Endodermal cell (in vitro differentiated cells): ENCODE measurements around the gene NELFA. TPM values are rescaled to one million over a fixed set of nuclear protein-coding genes. Genes with fewer than 3 reads are reported as not detected.
"Not testable (repeated sequence)": the region's sequence is repeated elsewhere in the genome, so short reads cannot be mapped to it uniquely, and the experiment has no call there.

Experiments used
- DNase-seq: peaks from one replicate; pipeline ENCODE4 v3.0.0-alpha.2; 2017
- H3K27ac ChIP-seq: 2 replicates; pipeline ENCODE4 v1.5.1; 2013; ENCODE audit warnings: mild to moderate bottlenecking, low read depth, low read length, moderate library complexity
- H3K27me3 ChIP-seq: 2 replicates; pipeline ENCODE4 v1.6.1; 2013; ENCODE audit warnings: mild to moderate bottlenecking, low read length, moderate library complexity; ENCODE audit not compliant: insufficient read depth, control insufficient read depth, poor library complexity, severe bottlenecking
- H3K36me3 ChIP-seq: 2 replicates; pipeline ENCODE4 v1.7.0; 2013; ENCODE audit warnings: mild to moderate bottlenecking, low read length, moderate library complexity; ENCODE audit not compliant: control insufficient read depth, insufficient read depth
- H3K4me1 ChIP-seq: one replicate; pipeline ENCODE4 v1.7.0; 2013; ENCODE audit warnings: low read length; ENCODE audit not compliant: control insufficient read depth, insufficient read depth
- H3K4me3 ChIP-seq: 2 replicates; pipeline ENCODE4 v1.5.1; 2013; ENCODE audit warnings: mild to moderate bottlenecking, low read length, moderate library complexity
- H3K9ac ChIP-seq: 2 replicates; pipeline ENCODE4 v1.6.1; 2013; ENCODE audit warnings: mild to moderate bottlenecking, low read length, moderate library complexity; ENCODE audit not compliant: poor library complexity, severe bottlenecking; ENCODE audit errors: extremely low read depth
- H3K9me3 ChIP-seq: 2 replicates; pipeline ENCODE4 v1.6.1; 2013; ENCODE audit warnings: mild to moderate bottlenecking, low read length, moderate library complexity; ENCODE audit not compliant: control insufficient read depth
- H3K27ac Mint-ChIP-seq: 2 replicates; pipeline ENCODE4 v1.8.0; 2020; ENCODE audit warnings: mixed read lengths
- H3K27me3 Mint-ChIP-seq: 2 replicates; pipeline ENCODE4 v1.8.0; 2021; ENCODE audit warnings: mild to moderate bottlenecking, mixed read lengths; ENCODE audit not compliant: insufficient read depth
- H3K36me3 Mint-ChIP-seq: 2 replicates; pipeline ENCODE4 v1.8.0; 2020; ENCODE audit warnings: low read depth, mixed read lengths
- H3K4me1 Mint-ChIP-seq: 2 replicates; pipeline ENCODE4 v1.8.0; 2020; ENCODE audit warnings: mixed read lengths
- H3K4me3 Mint-ChIP-seq: 2 replicates; pipeline ENCODE4 v1.8.0; 2020; ENCODE audit warnings: mild to moderate bottlenecking, moderate library complexity, mixed read lengths
- H3K9me3 Mint-ChIP-seq: 2 replicates; pipeline ENCODE4 v1.8.0; 2020; ENCODE audit warnings: mild to moderate bottlenecking, mixed read lengths
- WGBS, 2 experiments: methylation state at CpG; one replicate each; pipeline versions ENCODE4 v1.1.5 to v1.1.7; 2013; ENCODE audit warnings: missing lambda C conversion rate in 2 of 2, mixed read lengths in 1 of 2; ENCODE audit not compliant: insufficient coverage in 1 of 2, insufficient read length in 1 of 2; 5-methylcytosine and 5-hydroxymethylcytosine counted together
- total RNA-seq, 2 donors: library from RNA; stranded (reverse); fragmentation: NEBNext Ultra II Directional in 1 of 2; extraction: Animal tissue kit (Norgen Biotek cat#: 25700) in 1 of 2; gene quantifications; 2 replicates in 1 of 2; 3 replicates in 1 of 2; pipeline ENCODE4 v1.2.1, GENCODE V29; 2021
- TF ChIP-seq, protein P1 (sequence below): fragments of 200-600 bp; sonication (generic); conservative IDR thresholded peaks from 2 replicates; pipeline ENCODE4 v1.5.0; 2021; ENCODE audit warnings: antibody characterized with exemption, mild to moderate bottlenecking

NELFA gene
- total RNA-seq, 2 donors from 2014 or later: 54.8 to 60.1 TPM

DNA sequence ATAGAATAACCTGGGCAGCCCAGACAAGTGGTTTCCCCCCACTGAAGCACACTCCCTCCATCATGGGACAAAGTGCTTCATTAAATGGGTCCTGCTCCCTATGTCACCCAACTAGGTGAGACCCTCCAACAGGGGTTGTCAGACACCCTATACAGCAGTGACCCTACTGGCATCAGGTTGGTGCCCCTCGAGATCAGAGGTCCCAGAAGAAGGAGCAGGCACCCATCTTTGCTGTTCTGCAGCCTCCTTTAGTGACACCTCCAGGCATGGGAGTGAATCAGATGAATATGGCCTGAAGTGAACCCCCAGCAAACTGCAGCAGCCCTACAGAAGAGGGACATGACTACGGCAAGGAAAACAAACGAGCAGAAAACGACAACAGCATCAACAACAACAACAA, 11.1 kb downstream of the NELFA start:
- no peak for DNase-seq
- WGBS, 2 experiments: 92% methylated on average over 4 of the region's 4 CpGs; no CpG with 5 or more reads in 1 of the 2 experiments
- Histone ChIP-seq H3K4me3 (no peak overlapping the region), H3K27me3 (no peaks in the 10 kb centered on the region), H3K27ac (no peak overlapping the region), H3K36me3 (peaks cover 25% of the 10 kb centered on the region), H3K9me3 (peaks cover 44% of the 10 kb centered on the region), H3K9ac (no peak overlapping the region), H3K4me1 (no peaks in the 10 kb centered on the region)
- Mint-ChIP-seq H3K27ac (peak overlapping the region; percentile 32), H3K27me3 (no peaks in the 10 kb centered on the region), H3K4me1 (peaks cover 10% of the 10 kb centered on the region), H3K9me3 (peaks cover 34% of the 10 kb centered on the region), H3K36me3 (peaks cover 69% of the 10 kb centered on the region), H3K4me3 (no peak overlapping the region)
- TF ChIP-seq, protein P1, sequence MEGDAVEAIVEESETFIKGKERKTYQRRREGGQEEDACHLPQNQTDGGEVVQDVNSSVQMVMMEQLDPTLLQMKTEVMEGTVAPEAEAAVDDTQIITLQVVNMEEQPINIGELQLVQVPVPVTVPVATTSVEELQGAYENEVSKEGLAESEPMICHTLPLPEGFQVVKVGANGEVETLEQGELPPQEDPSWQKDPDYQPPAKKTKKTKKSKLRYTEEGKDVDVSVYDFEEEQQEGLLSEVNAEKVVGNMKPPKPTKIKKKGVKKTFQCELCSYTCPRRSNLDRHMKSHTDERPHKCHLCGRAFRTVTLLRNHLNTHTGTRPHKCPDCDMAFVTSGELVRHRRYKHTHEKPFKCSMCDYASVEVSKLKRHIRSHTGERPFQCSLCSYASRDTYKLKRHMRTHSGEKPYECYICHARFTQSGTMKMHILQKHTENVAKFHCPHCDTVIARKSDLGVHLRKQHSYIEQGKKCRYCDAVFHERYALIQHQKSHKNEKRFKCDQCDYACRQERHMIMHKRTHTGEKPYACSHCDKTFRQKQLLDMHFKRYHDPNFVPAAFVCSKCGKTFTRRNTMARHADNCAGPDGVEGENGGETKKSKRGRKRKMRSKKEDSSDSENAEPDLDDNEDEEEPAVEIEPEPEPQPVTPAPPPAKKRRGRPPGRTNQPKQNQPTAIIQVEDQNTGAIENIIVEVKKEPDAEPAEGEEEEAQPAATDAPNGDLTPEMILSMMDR: no peak

DNA sequence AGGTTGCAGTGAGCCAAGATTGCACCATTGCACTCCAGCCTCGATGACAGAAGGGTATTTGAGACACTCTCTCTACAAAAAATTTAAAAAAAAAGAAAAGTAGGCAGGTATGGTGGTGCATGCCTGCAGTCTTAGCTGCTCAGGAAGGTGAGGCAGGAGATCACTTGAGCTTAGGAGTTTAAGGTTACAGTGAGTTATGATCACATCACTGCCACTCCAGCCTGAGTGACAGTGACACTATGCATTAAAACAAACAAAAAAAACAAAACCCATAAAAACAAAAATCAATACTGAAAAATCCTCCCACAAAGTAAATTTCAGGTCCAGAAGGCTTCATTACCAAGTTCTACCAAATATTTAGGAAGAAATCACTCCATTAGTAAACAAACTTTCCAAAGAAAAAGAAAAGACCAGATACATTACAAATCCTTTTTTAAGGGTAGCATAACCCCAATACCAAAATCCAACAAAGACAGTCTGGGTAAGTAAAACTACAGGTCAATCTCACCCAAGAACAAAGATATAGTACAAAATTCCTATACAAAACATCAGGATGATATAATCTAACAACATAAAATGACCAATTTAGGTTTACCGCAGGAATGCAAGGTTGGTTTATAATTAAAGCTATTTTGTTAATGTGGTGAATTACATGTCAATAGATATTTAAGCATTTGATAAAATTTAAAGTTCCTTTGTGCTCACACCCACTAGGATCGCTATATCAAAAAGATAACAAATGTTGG, 11.7 kb downstream of the NELFA start:
- no peaks in the 10 kb centered on the region for H3K27me3 ChIP-seq
- no peak overlapping the region for H3K4me3 ChIP-seq
- peaks cover 25% of the 10 kb centered on the region for H3K36me3 ChIP-seq
- no peak for DNase-seq
- no peaks in the 10 kb centered on the region for H3K4me1 ChIP-seq
- TF ChIP-seq, protein P1: no peak
- H3K27me3 Mint-ChIP-seq: no peaks in the 10 kb centered on the region
- H3K27ac ChIP-seq: no peak overlapping the region
- no peak overlapping the region for H3K9ac ChIP-seq
- H3K9me3 Mint-ChIP-seq: peaks cover 34% of the 10 kb centered on the region
- 92 to 100% methylated on average over 1 to 3 of the region's 3 CpGs for WGBS, 2 experiments
- no peak overlapping the region for H3K27ac Mint-ChIP-seq
- H3K36me3 Mint-ChIP-seq: peaks cover 62% of the 10 kb centered on the region
- no peak overlapping the region for H3K4me3 Mint-ChIP-seq
- H3K4me1 Mint-ChIP-seq: peaks cover 10% of the 10 kb centered on the region
- peaks cover 44% of the 10 kb centered on the region for H3K9me3 ChIP-seq

DNA sequence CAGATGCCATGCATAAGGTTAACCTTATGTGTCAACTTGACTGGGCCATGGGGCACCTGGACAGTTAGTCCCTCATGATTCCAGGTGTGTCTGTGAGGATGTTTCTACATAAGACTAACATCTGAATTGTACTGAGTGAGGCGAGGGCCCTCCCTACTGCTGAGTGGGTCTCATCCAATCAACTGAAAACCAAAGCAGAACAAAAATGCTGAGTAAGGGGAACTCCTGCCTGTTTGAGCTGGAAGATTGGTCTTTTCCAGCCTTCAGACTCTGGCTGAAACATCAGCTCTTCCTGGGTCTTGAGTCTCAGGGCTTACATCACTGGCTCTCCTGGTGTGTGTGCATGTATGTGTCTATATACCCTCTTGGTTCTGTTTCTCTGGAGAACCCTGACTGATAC, 13.8 kb downstream of the NELFA start:
- no peak overlapping the region for H3K4me3 Mint-ChIP-seq
- TF ChIP-seq, protein P1: no peak
- H3K27me3 Mint-ChIP-seq: no peaks in the 10 kb centered on the region
- Histone ChIP-seq H3K9ac (no peak overlapping the region), H3K4me3 (no peak overlapping the region), H3K27me3 (no peaks in the 10 kb centered on the region), H3K9me3 (peaks cover 34% of the 10 kb centered on the region), H3K36me3 (peaks cover 37% of the 10 kb centered on the region), H3K4me1 (no peaks in the 10 kb centered on the region), H3K27ac (no peak overlapping the region)
- H3K9me3 Mint-ChIP-seq: peaks cover 20% of the 10 kb centered on the region
- peaks cover 62% of the 10 kb centered on the region for H3K36me3 Mint-ChIP-seq
- peaks cover 10% of the 10 kb centered on the region for H3K4me1 Mint-ChIP-seq
- DNase-seq: no peak
- WGBS, 2 experiments: 91 to 100% methylated on average over 1 of the region's 1 CpG
- H3K27ac Mint-ChIP-seq: no peak overlapping the region

DNA sequence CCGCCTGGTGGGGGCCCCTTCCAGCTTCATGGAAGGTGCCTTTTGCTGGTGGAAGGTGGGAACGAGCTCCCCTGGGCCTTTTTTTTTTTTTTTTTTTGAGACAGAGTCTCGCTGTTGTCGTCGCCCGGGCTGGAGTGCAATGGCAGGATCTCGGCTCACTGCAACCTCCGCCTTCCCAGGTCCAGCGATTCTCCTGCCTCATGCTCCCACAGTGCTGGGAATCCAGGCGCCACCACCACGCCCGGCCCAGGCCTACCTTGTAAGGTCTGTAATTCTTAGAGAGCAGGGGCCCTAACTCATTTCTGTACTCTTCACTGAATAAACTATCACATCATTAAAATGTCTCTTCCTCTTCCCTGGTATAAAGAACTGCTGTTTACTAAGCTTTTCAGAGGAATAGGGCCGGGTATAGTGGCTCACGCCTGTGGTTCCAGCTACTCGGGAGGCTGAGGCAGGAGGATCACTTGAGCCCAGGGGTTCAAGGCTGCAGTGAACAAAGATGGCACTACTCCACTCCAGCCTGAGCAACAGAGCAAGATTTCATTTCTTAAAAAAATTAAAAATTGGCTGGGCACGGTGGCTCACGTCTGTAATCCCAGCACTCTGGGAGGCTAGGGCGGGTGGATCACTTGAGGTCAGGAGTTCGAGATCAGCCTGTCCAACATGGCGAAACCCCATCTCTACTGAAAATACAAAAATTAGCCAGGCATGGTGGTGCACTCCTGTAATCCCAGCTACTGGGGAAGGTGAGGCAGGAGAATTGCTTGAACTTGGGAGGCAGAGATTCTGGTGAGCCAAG, 14.9 kb downstream of the NELFA start:
- WGBS, 2 experiments: 95 to 97% methylated on average over 12 to 20 of the region's 20 CpGs

More for the DNA sequence above, 14.9 kb downstream of the NELFA start:
- peaks cover 47% of the 10 kb centered on the region for H3K36me3 ChIP-seq
- H3K27ac ChIP-seq, H3K4me1 Mint-ChIP-seq, H3K27me3 Mint-ChIP-seq, H3K9ac ChIP-seq, H3K4me3 Mint-ChIP-seq, H3K27ac Mint-ChIP-seq, H3K27me3 ChIP-seq, H3K4me1 ChIP-seq, DNase-seq, H3K4me3 ChIP-seq: not testable (repeated sequence)
- Mint-ChIP-seq H3K9me3 (peaks cover 13% of the 10 kb centered on the region), H3K36me3 (peaks cover 56% of the 10 kb centered on the region)
- H3K9me3 ChIP-seq: peaks cover 25% of the 10 kb centered on the region
